Endodermal cell (in vitro differentiated cells): ENCODE data around the gene MAVS. TPM values are rescaled to one million over a fixed set of nuclear protein-coding genes. Genes with fewer than 3 reads are reported as not detected.

Experiments used
- DNase-seq: peaks from one replicate; pipeline ENCODE4 v3.0.0-alpha.2; 2017
- H3K27ac ChIP-seq: 2 replicates; pipeline ENCODE4 v1.5.1; 2013; ENCODE audit warnings: mild to moderate bottlenecking, low read depth, low read length, moderate library complexity
- H3K27me3 ChIP-seq: 2 replicates; pipeline ENCODE4 v1.6.1; 2013; ENCODE audit warnings: mild to moderate bottlenecking, low read length, moderate library complexity; ENCODE audit not compliant: insufficient read depth, control insufficient read depth, poor library complexity, severe bottlenecking
- H3K36me3 ChIP-seq: 2 replicates; pipeline ENCODE4 v1.7.0; 2013; ENCODE audit warnings: mild to moderate bottlenecking, low read length, moderate library complexity; ENCODE audit not compliant: control insufficient read depth, insufficient read depth
- H3K4me1 ChIP-seq: one replicate; pipeline ENCODE4 v1.7.0; 2013; ENCODE audit warnings: low read length; ENCODE audit not compliant: control insufficient read depth, insufficient read depth
- H3K4me3 ChIP-seq: 2 replicates; pipeline ENCODE4 v1.5.1; 2013; ENCODE audit warnings: mild to moderate bottlenecking, low read length, moderate library complexity
- H3K9ac ChIP-seq: 2 replicates; pipeline ENCODE4 v1.6.1; 2013; ENCODE audit warnings: mild to moderate bottlenecking, low read length, moderate library complexity; ENCODE audit not compliant: poor library complexity, severe bottlenecking; ENCODE audit errors: extremely low read depth
- H3K9me3 ChIP-seq: 2 replicates; pipeline ENCODE4 v1.6.1; 2013; ENCODE audit warnings: mild to moderate bottlenecking, low read length, moderate library complexity; ENCODE audit not compliant: control insufficient read depth
- H3K27ac Mint-ChIP-seq: 2 replicates; pipeline ENCODE4 v1.8.0; 2020; ENCODE audit warnings: mixed read lengths
- H3K27me3 Mint-ChIP-seq: 2 replicates; pipeline ENCODE4 v1.8.0; 2021; ENCODE audit warnings: mild to moderate bottlenecking, mixed read lengths; ENCODE audit not compliant: insufficient read depth
- H3K36me3 Mint-ChIP-seq: 2 replicates; pipeline ENCODE4 v1.8.0; 2020; ENCODE audit warnings: low read depth, mixed read lengths
- H3K4me1 Mint-ChIP-seq: 2 replicates; pipeline ENCODE4 v1.8.0; 2020; ENCODE audit warnings: mixed read lengths
- H3K4me3 Mint-ChIP-seq: 2 replicates; pipeline ENCODE4 v1.8.0; 2020; ENCODE audit warnings: mild to moderate bottlenecking, moderate library complexity, mixed read lengths
- H3K9me3 Mint-ChIP-seq: 2 replicates; pipeline ENCODE4 v1.8.0; 2020; ENCODE audit warnings: mild to moderate bottlenecking, mixed read lengths
- CTCF ChIP-seq: fragments of 200-600 bp; sonication (generic); conservative IDR thresholded peaks from 2 replicates; pipeline ENCODE4 v1.5.0; 2021; ENCODE audit warnings: antibody characterized with exemption, mild to moderate bottlenecking
- WGBS, 2 experiments: methylation state at CpG; one replicate each; pipeline versions ENCODE4 v1.1.5 to v1.1.7; 2013; ENCODE audit warnings: missing lambda C conversion rate in 2 of 2, mixed read lengths in 1 of 2; ENCODE audit not compliant: insufficient coverage in 1 of 2, insufficient read length in 1 of 2; 5-methylcytosine and 5-hydroxymethylcytosine counted together
- total RNA-seq, 2 donors: library from RNA; stranded (reverse); fragmentation: NEBNext Ultra II Directional in 1 of 2; extraction: Animal tissue kit (Norgen Biotek cat#: 25700) in 1 of 2; gene quantifications; 2 replicates in 1 of 2; 3 replicates in 1 of 2; pipeline ENCODE4 v1.2.1, GENCODE V29; 2021

MAVS gene
- total RNA-seq, 2 donors from 2014 or later: 43.1 to 43.2 TPM

- peaks cover 14% of the 10 kb centered on the region for H3K9me3 ChIP-seq
- no peaks in the 10 kb centered on the region for H3K4me1 ChIP-seq
- H3K4me3 Mint-ChIP-seq: no peak overlapping the region
- no peak overlapping the region for H3K27ac Mint-ChIP-seq
- no peak for TF ChIP-seq CTCF
- no peak overlapping the region for H3K27ac ChIP-seq
- H3K4me3 ChIP-seq: no peak overlapping the region
- no peak overlapping the region for H3K9ac ChIP-seq
- H3K36me3 ChIP-seq: peaks cover 45% of the 10 kb centered on the region
- DNase-seq: no peak
- WGBS, 2 experiments: 90 to 94% methylated on average over 7 to 14 of the region's 14 CpGs
- no peaks in the 10 kb centered on the region for H3K4me1 Mint-ChIP-seq
- H3K36me3 Mint-ChIP-seq: peaks cover 59% of the 10 kb centered on the region
- no peaks in the 10 kb centered on the region for H3K27me3 ChIP-seq
- H3K27me3 Mint-ChIP-seq: no peaks in the 10 kb centered on the region
- H3K9me3 Mint-ChIP-seq: peaks cover 4% of the 10 kb centered on the region
Measured at GRCh38 chr20:3865152-3865886, 18.7 kb downstream of the MAVS start.

- H3K27me3 ChIP-seq: no peaks in the 10 kb centered on the region
- DNase-seq: no peak
- peaks cover 14% of the 10 kb centered on the region for H3K9me3 ChIP-seq
- H3K27ac ChIP-seq: no peak overlapping the region
- H3K9ac ChIP-seq: no peak overlapping the region
- H3K4me3 ChIP-seq: no peak overlapping the region
- 91 to 100% methylated on average over 10 to 14 of the region's 14 CpGs for WGBS, 2 experiments
- H3K9me3 Mint-ChIP-seq: peaks cover 4% of the 10 kb centered on the region
- H3K27ac Mint-ChIP-seq: no peak overlapping the region
- no peak overlapping the region for H3K4me3 Mint-ChIP-seq
- H3K27me3 Mint-ChIP-seq: no peaks in the 10 kb centered on the region
- H3K36me3 Mint-ChIP-seq: peaks cover 54% of the 10 kb centered on the region
- peaks cover 45% of the 10 kb centered on the region for H3K36me3 ChIP-seq
- no peak for TF ChIP-seq CTCF
- no peaks in the 10 kb centered on the region for H3K4me1 ChIP-seq
- no peaks in the 10 kb centered on the region for H3K4me1 Mint-ChIP-seq
Measured at GRCh38 chr20:3865887-3866407, 19.3 kb downstream of the MAVS start.

GRCh38 chr20:3866464-3866863, 19.8 kb downstream of the MAVS start:
- no peak for TF ChIP-seq CTCF
- Histone ChIP-seq H3K4me3 (no peak overlapping the region), H3K4me1 (no peaks in the 10 kb centered on the region), H3K9ac (no peak overlapping the region), H3K27me3 (no peaks in the 10 kb centered on the region), H3K36me3 (peaks cover 40% of the 10 kb centered on the region), H3K27ac (no peak overlapping the region), H3K9me3 (peaks cover 12% of the 10 kb centered on the region)
- H3K36me3 Mint-ChIP-seq: peaks cover 50% of the 10 kb centered on the region
- DNase-seq: no peak
- no peaks in the 10 kb centered on the region for H3K9me3 Mint-ChIP-seq
- no peaks in the 10 kb centered on the region for H3K27me3 Mint-ChIP-seq
- no peaks in the 10 kb centered on the region for H3K4me1 Mint-ChIP-seq
- WGBS, 2 experiments: 88 to 90% methylated on average over 3 of the region's 3 CpGs
- H3K27ac Mint-ChIP-seq: no peak overlapping the region
- H3K4me3 Mint-ChIP-seq: no peak overlapping the region
